ENCODE data around the gene SNX30. TPM values are rescaled to one million over a fixed set of nuclear protein-coding genes. Genes with fewer than 3 reads are reported as not detected.

SNX30 gene
- total RNA-seq, 1 donor from 2014 or later: 22.5 TPM

GRCh38 chr9:112853882-112854585 is 103.5 kb downstream of the SNX30 start:
- Histone ChIP-seq H3K4me3 (ENCODE audit: low read depth, low read length) (no peak overlapping the region), H3K36me3 (ENCODE audit: control insufficient read depth, insufficient read depth, low read length) (no peaks in the 10 kb centered on the region), H3K27me3 (ENCODE audit: control insufficient read depth, insufficient read depth, low read length) (no peaks in the 10 kb centered on the region)
- TF ChIP-seq CTCF (IDR thresholded peaks at IDR 0.05; ENCODE audit: insufficient read depth, low read length, poor library complexity, severe bottlenecking): no peak
- DNase-seq (ENCODE audit: low read depth): no peak

DNA sequence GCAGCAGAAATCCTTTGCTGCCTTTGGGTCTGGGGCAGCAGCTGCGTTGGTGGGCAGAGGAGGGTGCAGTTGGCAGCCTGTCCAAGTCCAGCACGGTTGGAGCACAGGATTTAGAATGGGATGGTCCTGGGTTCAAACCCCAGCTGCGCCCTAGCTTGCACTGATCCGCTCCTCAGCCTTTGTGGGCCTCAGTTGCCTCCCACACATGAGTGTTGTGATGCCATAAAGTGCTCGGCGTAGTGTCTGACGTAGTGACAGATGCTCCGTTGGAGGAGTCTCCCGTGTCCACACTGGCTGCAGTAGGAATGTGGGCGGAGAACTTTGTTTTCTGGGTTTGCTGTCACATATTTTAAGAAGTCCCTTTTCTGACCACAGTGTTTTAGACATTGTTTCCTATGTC is 104.1 kb downstream of the SNX30 start:
- no peak for DNase-seq (ENCODE audit: low read depth)
- no peaks in the 10 kb centered on the region for H3K27me3 ChIP-seq (ENCODE audit: control insufficient read depth, insufficient read depth, low read length)
- H3K36me3 ChIP-seq (ENCODE audit: control insufficient read depth, insufficient read depth, low read length): no peaks in the 10 kb centered on the region
- H3K4me3 ChIP-seq (ENCODE audit: low read depth, low read length): no peak overlapping the region
- TF ChIP-seq CTCF (IDR thresholded peaks at IDR 0.05; ENCODE audit: insufficient read depth, low read length, poor library complexity, severe bottlenecking): no peak

DNA sequence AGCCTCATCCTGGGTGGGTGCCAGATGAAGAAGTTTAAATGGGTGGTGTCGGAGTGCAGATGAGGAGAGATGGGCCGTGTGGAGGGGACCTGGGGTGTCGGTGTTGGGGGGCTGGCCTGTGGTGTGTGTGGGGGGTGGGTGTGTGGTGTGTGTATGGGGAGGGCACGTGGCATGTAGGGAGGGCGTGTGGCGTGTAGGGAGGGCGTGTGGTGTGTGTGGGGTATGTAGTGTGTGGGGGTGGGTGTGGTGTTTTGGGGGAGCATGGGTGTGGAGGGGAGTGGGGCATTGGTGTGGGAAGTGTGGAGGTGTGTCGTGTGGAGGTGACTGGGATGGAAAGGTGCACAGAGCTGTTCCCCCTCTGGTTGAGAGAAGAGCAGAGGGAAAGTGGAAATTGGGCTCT is 105.6 kb downstream of the SNX30 start:
- Histone ChIP-seq H3K27me3 (ENCODE audit: control insufficient read depth, insufficient read depth, low read length) (no peaks in the 10 kb centered on the region), H3K4me3 (ENCODE audit: low read depth, low read length) (no peak overlapping the region), H3K36me3 (ENCODE audit: control insufficient read depth, insufficient read depth, low read length) (no peaks in the 10 kb centered on the region)
- TF ChIP-seq CTCF (IDR thresholded peaks at IDR 0.05; ENCODE audit: insufficient read depth, low read length, poor library complexity, severe bottlenecking): no peak
- DNase-seq (ENCODE audit: low read depth): no peak

DNA sequence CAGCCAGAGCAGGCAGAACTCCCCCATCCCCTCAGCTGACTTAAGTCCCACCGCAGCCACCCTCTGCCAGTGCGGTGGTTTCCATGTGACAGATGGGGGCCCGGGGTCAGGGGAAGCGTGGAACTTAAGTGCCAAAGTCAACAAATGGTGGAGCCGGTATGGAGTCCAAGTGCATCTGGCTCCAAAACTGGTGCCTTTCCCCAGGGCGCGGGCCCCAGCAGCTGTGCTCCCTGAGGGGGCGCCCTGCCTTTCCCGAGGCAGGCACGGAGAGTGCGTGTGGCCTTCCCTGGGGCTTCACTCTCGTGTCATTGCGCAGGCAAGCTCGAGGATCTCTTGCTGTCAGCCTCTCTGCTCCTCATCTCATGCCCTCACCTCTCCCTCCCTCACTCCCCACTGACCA is 106.3 kb downstream of the SNX30 start:
- no peaks in the 10 kb centered on the region for H3K27me3 ChIP-seq (ENCODE audit: control insufficient read depth, insufficient read depth, low read length)
- no peak overlapping the region for H3K4me3 ChIP-seq (ENCODE audit: low read depth, low read length)
- DNase-seq (ENCODE audit: low read depth): no peak
- no peaks in the 10 kb centered on the region for H3K36me3 ChIP-seq (ENCODE audit: control insufficient read depth, insufficient read depth, low read length)
- no peak for TF ChIP-seq CTCF (IDR thresholded peaks at IDR 0.05; ENCODE audit: insufficient read depth, low read length, poor library complexity, severe bottlenecking)

- Histone ChIP-seq H3K27me3 (ENCODE audit: control insufficient read depth, insufficient read depth, low read length) (no peaks in the 10 kb centered on the region), H3K4me3 (ENCODE audit: low read depth, low read length) (no peak overlapping the region), H3K36me3 (ENCODE audit: control insufficient read depth, insufficient read depth, low read length) (no peaks in the 10 kb centered on the region)
- TF ChIP-seq CTCF (IDR thresholded peaks at IDR 0.05; ENCODE audit: insufficient read depth, low read length, poor library complexity, severe bottlenecking): no peak
- no peak for DNase-seq (ENCODE audit: low read depth)
Observed at GRCh38 chr9:112858005-112858404, 107.4 kb downstream of the SNX30 start.

GRCh38 chr9:112858625-112859147 is 108.1 kb downstream of the SNX30 start:
- DNase-seq (ENCODE audit: low read depth): no peak
- H3K36me3 ChIP-seq (ENCODE audit: control insufficient read depth, insufficient read depth, low read length): no peaks in the 10 kb centered on the region
- H3K4me3 ChIP-seq (ENCODE audit: low read depth, low read length): no peak overlapping the region
- no peaks in the 10 kb centered on the region for H3K27me3 ChIP-seq (ENCODE audit: control insufficient read depth, insufficient read depth, low read length)
- no peak for TF ChIP-seq CTCF (IDR thresholded peaks at IDR 0.05; ENCODE audit: insufficient read depth, low read length, poor library complexity, severe bottlenecking)
